ENCODE results near the gene CNTN4. TPM values are rescaled to one million over a fixed set of nuclear protein-coding genes. Genes with fewer than 3 reads are reported as not detected.
A peak's percentile ranks its signal among the peaks of the same experiment; 100 is the strongest.
"Not testable (repeated sequence)": the region's sequence is repeated elsewhere in the genome, so short reads cannot be mapped to it uniquely, and the experiment has no call there.

CNTN4 gene
- total RNA-seq, 1 donor from 2014 or later: 0.15 TPM

- DNase-seq (ENCODE audit: low read depth): no peak
Measured at GRCh38 chr3:2790266-2790815, 691.7 kb downstream of the CNTN4 start.

- no peak for DNase-seq (ENCODE audit: low read depth)
Measured at GRCh38 chr3:2792432-2792831, 693.8 kb downstream of the CNTN4 start.

DNA sequence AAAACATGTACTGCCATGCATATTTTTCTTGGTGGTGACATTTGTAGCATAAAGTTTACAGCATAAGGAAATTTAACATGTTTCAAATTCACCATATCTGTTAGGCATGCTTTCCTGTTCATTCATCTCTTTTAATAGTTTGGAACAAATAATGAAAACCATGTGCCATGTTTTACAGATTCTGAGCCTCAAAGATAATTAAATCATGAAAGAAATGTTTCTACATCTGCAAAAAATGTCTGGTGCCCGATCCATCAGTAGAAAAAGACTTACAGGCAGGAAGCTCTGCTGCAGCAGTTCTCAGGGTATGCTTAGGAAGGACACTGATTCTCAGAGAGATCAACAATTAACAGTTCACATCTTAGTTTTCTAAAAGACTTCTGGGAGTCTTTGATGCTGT, 695.3 kb downstream of the CNTN4 start:
- no peak for DNase-seq (ENCODE audit: low read depth)

GRCh38 chr3:2802429-2802828, 703.8 kb downstream of the CNTN4 start:
- no peak for DNase-seq (ENCODE audit: low read depth)

GRCh38 chr3:2807514-2807913, 708.8 kb downstream of the CNTN4 start:
- DNase-seq (ENCODE audit: low read depth): no peak

GRCh38 chr3:2810723-2811122, 712.1 kb downstream of the CNTN4 start:
- peak; percentile 9 for DNase-seq (ENCODE audit: low read depth)

GRCh38 chr3:2819571-2819970, 720.9 kb downstream of the CNTN4 start:
- no peak for DNase-seq (ENCODE audit: low read depth)

DNA sequence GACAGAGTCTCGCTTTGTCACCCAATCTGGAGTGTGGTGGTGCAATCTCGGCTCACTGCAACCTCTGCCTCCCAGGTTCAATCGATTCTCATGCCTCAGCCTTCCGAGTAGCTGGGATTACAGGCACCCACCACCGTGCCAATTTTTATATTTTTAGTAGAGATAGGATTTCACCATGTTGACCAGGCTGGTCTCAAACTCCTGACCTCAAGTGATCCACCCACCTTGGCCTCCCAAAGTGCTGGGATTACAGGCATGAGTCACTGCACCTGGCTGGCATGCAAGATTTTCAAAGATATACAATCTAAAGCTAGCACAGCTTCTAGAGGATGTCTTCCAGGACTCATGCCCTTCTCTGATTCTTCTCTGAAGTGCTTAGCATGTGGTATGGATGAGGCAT, 722.3 kb downstream of the CNTN4 start:
- not testable (repeated sequence) for DNase-seq (ENCODE audit: low read depth)

DNA sequence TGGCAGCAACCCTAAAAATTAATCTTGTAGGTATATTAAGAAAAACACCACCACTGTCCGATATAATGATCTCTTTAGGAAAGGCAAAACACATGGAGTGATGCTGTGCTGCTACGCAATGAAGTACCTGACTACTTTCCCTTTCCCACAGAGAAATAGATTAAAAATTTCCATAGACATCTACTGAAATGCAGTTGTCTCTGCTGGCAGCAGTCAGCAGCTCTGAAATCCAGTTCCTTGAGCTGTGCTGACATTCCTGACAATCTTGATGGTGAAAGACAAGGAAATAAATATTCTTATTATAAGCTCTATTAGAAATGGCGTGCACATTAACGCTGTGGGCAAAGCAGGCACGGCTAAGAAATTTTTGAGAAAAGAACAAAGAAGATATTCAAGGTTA, 723.9 kb downstream of the CNTN4 start:
- DNase-seq (ENCODE audit: low read depth): no peak

- DNase-seq (ENCODE audit: low read depth): peak; percentile 57
Measured at GRCh38 chr3:2823031-2823430, 724.4 kb downstream of the CNTN4 start.

- DNase-seq (ENCODE audit: low read depth): no peak
Measured at GRCh38 chr3:2823437-2824211, 725.0 kb downstream of the CNTN4 start.

DNA sequence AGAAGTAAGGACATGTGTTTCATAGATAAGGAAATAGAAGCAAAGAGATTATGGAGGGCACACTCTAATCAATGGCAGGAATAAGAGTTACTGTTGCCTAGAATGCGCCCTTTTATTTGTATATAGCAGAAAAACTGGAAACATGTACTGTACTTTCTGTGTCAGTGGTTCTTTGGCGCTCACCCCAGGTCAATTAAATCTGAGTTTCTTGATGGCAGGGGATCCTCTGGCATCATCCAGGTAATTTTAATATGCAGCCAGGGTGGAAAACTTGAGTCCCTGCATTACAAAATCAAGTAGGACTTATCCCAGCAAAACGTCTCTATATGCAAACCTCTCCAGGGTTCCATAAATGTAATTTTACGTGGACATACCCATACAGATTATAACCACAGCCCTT, 727.4 kb downstream of the CNTN4 start:
- DNase-seq (ENCODE audit: low read depth): no peak

DNA sequence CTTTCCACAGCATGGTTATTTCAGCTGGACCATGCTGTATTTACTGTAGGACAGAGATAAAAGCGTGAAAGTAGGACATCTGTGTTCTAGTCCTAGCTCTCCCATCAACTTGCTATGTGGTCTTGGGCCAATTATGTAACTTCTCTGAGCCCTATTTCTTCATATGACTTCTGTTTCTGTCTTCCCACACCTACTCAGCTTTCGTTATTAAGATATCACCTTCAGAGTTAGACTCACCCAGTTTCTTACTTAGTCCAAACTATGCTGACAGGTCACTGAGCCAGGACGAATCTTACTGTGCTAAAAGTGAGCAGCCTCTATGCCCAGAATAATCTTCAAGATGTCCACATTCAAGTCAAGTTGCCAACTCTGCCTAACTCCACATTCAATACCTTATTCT, 727.8 kb downstream of the CNTN4 start:
- DNase-seq (ENCODE audit: low read depth): no peak

- no peak for DNase-seq (ENCODE audit: low read depth)
Measured at GRCh38 chr3:2837239-2837638, 738.6 kb downstream of the CNTN4 start.

DNA sequence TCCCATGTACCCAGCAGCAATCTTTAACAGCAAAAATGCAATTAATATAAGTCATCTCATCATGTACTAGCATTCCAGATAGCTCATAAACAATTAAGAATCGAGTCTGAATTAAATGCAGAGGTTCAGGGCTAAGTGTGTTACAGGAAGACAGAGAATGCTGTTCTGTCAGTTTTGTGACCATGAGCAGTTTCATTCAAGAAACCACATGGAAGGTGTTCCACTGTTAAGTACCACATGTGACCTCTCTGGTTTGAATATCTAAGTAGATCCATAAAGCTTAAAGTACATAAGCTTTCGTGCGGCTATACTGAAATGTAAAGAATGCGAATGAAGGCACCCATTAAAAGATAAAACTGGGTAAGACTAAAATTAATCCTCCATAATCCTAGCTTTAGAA, 739.2 kb downstream of the CNTN4 start:
- DNase-seq (ENCODE audit: low read depth): no peak

DNA sequence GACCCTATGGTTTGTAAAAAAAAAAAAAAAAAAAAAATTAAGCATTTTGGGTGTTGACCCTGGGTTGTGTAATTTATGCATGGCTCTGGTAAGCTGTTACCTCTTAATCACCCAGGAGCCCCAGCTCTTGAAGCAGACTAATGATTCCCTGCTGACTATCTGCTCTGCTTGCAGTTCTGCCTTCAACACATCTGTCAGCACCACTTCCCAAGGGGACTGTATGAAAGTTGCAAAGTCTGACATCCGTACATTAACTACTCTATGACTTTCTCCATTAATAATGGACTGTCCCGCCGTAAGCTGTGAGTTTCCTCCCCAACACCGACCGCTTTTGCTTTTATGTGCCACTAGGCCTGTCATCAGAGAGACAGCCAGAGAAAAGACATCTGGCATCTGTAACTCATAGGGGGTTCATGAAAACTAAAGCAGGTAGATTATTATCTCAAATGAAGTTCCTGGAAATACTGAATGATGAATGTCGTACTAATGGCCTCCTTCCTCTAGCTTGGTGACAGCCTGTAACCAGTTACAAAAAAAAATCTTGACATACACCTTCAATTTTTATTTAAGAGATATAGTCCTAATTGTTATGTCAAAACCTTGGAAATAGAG, 740.0 kb downstream of the CNTN4 start:
- no peak for DNase-seq (ENCODE audit: low read depth)

DNA sequence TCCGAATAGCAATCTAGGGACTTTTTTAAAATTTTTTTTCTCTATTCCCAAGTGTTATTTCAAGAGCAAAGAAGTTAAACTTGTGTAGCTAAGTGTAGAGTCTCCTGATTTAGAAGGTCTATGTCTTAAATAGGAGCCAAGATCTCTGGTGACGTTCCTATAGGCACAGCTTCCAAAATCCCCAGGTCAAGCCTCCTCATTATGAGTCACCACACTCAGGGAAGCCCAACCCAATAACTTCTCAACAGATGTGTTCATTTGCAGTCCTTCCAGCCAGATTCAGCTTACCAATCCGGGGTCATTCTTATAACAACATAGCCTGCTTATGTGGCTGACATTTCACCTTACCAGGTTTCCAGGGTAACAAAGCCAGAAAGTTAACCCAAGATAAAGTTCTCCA, 741.2 kb downstream of the CNTN4 start:
- no peak for DNase-seq (ENCODE audit: low read depth)

DNA sequence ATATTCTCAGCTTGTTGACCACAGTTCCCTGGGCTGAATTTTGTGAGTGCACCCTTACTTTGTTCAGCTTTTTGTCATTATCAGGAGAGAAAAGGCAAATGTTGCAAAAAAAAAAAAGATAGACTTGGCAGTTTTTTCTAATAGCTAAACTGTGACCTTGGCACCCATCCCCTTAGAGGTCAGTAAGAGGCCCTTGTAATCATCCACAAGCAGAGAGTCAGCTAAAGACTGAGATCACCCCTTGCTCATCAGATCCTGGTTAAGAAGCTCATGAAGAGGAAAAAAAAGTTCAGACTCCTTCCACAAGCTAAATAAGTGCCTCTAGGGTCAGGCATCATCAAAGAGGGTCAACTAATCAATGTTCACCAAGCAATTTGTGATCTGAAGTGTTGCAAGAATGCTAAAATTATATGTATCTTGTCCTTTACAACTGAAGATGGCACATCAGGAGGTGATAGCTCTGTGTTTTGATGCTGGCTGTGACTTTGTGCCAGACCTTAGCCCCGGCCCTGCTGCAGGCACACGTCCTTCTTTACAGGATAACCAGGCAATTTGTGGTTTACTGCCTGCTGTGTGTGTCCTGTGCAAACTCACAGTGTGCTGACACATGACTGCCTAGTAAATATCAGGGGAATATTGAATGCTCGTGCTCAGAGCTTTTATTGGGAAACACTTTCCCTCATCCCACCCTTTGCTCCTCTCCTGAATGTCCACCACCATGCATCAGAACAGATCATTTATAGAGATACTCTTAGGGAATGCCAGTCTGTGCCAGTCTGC, 748.6 kb downstream of the CNTN4 start:
- DNase-seq (ENCODE audit: low read depth): no peak

- no peak for DNase-seq (ENCODE audit: low read depth)
Measured at GRCh38 chr3:2849092-2849491, 750.4 kb downstream of the CNTN4 start.

GRCh38 chr3:2850701-2851100, 752.0 kb downstream of the CNTN4 start:
- no peak for DNase-seq (ENCODE audit: low read depth)

DNA sequence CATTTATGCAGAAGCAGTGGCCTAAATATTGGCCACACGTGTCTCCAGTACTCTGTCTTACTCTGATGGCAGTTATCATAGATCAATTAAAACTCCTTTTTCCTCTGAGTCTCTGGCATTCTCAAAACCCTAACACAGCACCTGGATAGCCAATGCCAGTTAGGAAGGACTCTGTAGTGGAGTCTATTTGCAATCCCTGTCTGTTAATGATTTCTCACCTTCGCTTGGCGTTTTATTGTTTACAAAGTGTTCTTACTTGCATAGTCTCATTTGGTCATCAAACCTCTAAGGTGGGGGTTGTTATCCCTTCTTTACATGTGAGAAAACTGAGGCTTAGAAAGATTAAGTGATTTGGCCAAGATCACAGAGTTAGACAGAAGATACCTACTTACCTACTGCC, 752.7 kb downstream of the CNTN4 start:
- peak; percentile 63 for DNase-seq (ENCODE audit: low read depth)

- no peak for DNase-seq (ENCODE audit: low read depth)
Measured at GRCh38 chr3:2851835-2852234, 753.2 kb downstream of the CNTN4 start.

GRCh38 chr3:2853651-2854050, 755.0 kb downstream of the CNTN4 start:
- no peak for DNase-seq (ENCODE audit: low read depth)
